HEK293T (cell line): ENCODE data around the gene OR2AP1.

Experiments used
- BHLHE40 ChIP-seq: fragments of 450-650 bp; IDR thresholded peaks from 2 replicates; pipeline ENCODE4 v1.6.1; 2016; ENCODE audit warnings: mild to moderate bottlenecking, moderate library complexity, borderline replicate concordance
- FOXK2 ChIP-seq: fragments of 450-650 bp; IDR thresholded peaks from 2 replicates; pipeline ENCODE4 v1.6.1; 2016; ENCODE audit warnings: mild to moderate bottlenecking
- FOXM1 ChIP-seq: fragments of 450-650 bp; IDR thresholded peaks from 2 replicates; pipeline ENCODE4 v1.6.1; 2017; ENCODE audit warnings: mild to moderate bottlenecking, borderline replicate concordance
- NFRKB ChIP-seq: fragments of 450-650 bp; IDR thresholded peaks from 2 replicates; pipeline ENCODE4 v1.6.1; 2016; ENCODE audit warnings: mild to moderate bottlenecking, moderate library complexity
- PKNOX1 ChIP-seq: fragments of 450-650 bp; IDR thresholded peaks from 2 replicates; pipeline ENCODE4 v1.6.1; 2016
- SUZ12 ChIP-seq: fragments of 450-650 bp; IDR thresholded peaks from 2 replicates; pipeline ENCODE4 v1.6.1; 2016; ENCODE audit warnings: mild to moderate bottlenecking
- ZNF384 ChIP-seq: fragments of 450-650 bp; IDR thresholded peaks from 2 replicates; pipeline ENCODE4 v1.6.1; 2016

- TF ChIP-seq PKNOX1, result no peak
- no peak for TF ChIP-seq FOXM1
- TF ChIP-seq NFRKB, result no peak
- no peak for TF ChIP-seq ZNF384
- TF ChIP-seq BHLHE40, result no peak
- TF ChIP-seq SUZ12, result no peak
- no peak for TF ChIP-seq FOXK2
Measured at GRCh38 chr12:55614764-55615163, 42.5 kb downstream of the OR2AP1 start.
